C4-2B (cell line): ENCODE results near the gene FABP6.

ENCODE experiments used
- H3K27ac ChIP-seq: fragments of 450-650 bp; 2 replicates; pipeline ENCODE4 v1.5.1; 2017
- CTCF ChIP-seq: fragments of 450-650 bp; conservative IDR thresholded peaks from 2 replicates; pipeline ENCODE4 v1.5.1; 2017; ENCODE audit warnings: mild to moderate bottlenecking
- ZFX ChIP-seq: fragments of 450-650 bp; IDR thresholded peaks from 2 replicates; pipeline ENCODE4 v1.6.1; 2017

Gene FABP6

GRCh38 chr5:160272889-160273288, 43.6 kb downstream of the FABP6 start:
- no peak overlapping the region for H3K27ac ChIP-seq
- TF ChIP-seq ZFX = no peak
- no peak for TF ChIP-seq CTCF

GRCh38 chr5:160274483-160274931, 45.2 kb downstream of the FABP6 start:
- TF ChIP-seq CTCF = no peak
- TF ChIP-seq ZFX = no peak
- no peak overlapping the region for H3K27ac ChIP-seq

- TF ChIP-seq ZFX (no peak), CTCF (no peak)
- no peak overlapping the region for H3K27ac ChIP-seq
These were observed 49.0 kb downstream of the FABP6 start for GRCh38 chr5:160278343-160278742.

- no peak overlapping the region for H3K27ac ChIP-seq
- TF ChIP-seq ZFX (no peak), CTCF (no peak)
These were observed 51.2 kb downstream of the FABP6 start for GRCh38 chr5:160280384-160281095.

GRCh38 chr5:160281275-160281674, 52.0 kb downstream of the FABP6 start:
- no peak for TF ChIP-seq CTCF
- no peak for TF ChIP-seq ZFX
- H3K27ac ChIP-seq = no peak overlapping the region

- no peak overlapping the region for H3K27ac ChIP-seq
- TF ChIP-seq CTCF = no peak
- no peak for TF ChIP-seq ZFX
These were observed 55.1 kb downstream of the FABP6 start for GRCh38 chr5:160284291-160284873.

GRCh38 chr5:160285316-160285715, 56.0 kb downstream of the FABP6 start:
- H3K27ac ChIP-seq = no peak overlapping the region
- no peak for TF ChIP-seq CTCF
- no peak for TF ChIP-seq ZFX
